ENCODE measurements around the gene LMBRD2.

DNA sequence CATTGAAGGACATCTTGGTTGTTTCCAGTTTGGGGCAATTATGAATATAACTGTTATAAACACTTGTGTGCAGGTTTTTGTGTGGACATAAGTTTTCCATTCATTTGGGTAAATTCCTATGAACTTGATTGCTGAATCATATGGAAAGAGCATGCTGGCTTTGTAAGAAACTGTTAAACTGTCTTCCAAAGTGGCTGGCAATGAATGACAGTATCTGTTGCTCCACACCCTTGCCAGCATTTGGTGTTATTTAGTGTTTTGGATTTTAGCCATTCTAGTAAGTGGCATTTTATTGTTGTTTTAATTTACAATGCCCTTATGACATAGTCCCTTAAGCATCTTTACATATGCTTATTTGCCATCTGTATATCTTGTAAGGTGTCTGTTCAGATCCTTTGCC, 55.2 kb downstream of the LMBRD2 start:
- TF ChIP-seq, protein P1, sequence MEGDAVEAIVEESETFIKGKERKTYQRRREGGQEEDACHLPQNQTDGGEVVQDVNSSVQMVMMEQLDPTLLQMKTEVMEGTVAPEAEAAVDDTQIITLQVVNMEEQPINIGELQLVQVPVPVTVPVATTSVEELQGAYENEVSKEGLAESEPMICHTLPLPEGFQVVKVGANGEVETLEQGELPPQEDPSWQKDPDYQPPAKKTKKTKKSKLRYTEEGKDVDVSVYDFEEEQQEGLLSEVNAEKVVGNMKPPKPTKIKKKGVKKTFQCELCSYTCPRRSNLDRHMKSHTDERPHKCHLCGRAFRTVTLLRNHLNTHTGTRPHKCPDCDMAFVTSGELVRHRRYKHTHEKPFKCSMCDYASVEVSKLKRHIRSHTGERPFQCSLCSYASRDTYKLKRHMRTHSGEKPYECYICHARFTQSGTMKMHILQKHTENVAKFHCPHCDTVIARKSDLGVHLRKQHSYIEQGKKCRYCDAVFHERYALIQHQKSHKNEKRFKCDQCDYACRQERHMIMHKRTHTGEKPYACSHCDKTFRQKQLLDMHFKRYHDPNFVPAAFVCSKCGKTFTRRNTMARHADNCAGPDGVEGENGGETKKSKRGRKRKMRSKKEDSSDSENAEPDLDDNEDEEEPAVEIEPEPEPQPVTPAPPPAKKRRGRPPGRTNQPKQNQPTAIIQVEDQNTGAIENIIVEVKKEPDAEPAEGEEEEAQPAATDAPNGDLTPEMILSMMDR (IDR thresholded peaks at IDR 0.05), result no peak
- no peak for TF ChIP-seq POLR2A (IDR thresholded peaks at IDR 0.05)
